Endothelial cell of umbilical vein (primary cell): ENCODE measurements around the gene XRN2. TPM values are rescaled to one million over a fixed set of nuclear protein-coding genes. Genes with fewer than 3 reads are reported as not detected.

ENCODE experiments used
- BruUV-seq: library from RNA; stranded (reverse); fragments of 400-500 nt; replicated peaks from 2 replicates; lab custom pipeline; 2021; lab: Mats Ljungman, UMichigan
- CTCF ChIA-PET: fragments of 300-600, 350-600 bp; sonication (Branson Sonifier 250); formaldehyde crosslinking; loops from one replicate; lab custom pipeline; 2021; ENCODE audit warnings: antibody characterized with exemption, inconsistent platforms; lab: Charles Lee
- POLR2A ChIA-PET: fragments of 300-600, 350-600 bp; sonication (Branson Sonifier 250); formaldehyde crosslinking; loops from one replicate; lab custom pipeline; 2021; ENCODE audit warnings: antibody characterized with exemption, inconsistent platforms; lab: Charles Lee
- DNase-seq: peaks from one replicate; pipeline ENCODE4 v3.0.0-alpha.2; 2011; ENCODE audit warnings: low read depth, low spot score
- FAIRE-seq: peaks from 2 replicates; lab custom pipeline; 2011; peaks lifted over from hg19 to GRCh38; lab: Jason Lieb, UNC
- H2AFZ ChIP-seq: 2 replicates; pipeline ENCODE4 v1.6.0; 2012; ENCODE audit warnings: low read depth, low read length, control low read depth, inconsistent platforms
- H3K27ac ChIP-seq: 2 replicates; pipeline ENCODE4 v1.5.1; 2011; ENCODE audit warnings: low read depth, mild to moderate bottlenecking, control low read depth, low read length, moderate library complexity; ENCODE audit not compliant: insufficient read depth
- H3K27me3 ChIP-seq, 2 experiments: 2 replicates each; pipeline versions ENCODE4 v1.6.0 to v1.6.1; 2011; ENCODE audit warnings: low read length in 2 of 2, mixed read lengths in 1 of 2; ENCODE audit not compliant: control insufficient read depth in 2 of 2, insufficient read depth in 2 of 2
- H3K36me3 ChIP-seq, 2 experiments: 2 replicates in 1 of 2; 3 replicates in 1 of 2; pipeline ENCODE4 v1.5.1; 2011; ENCODE audit warnings: low read length in 2 of 2, mild to moderate bottlenecking in 1 of 2, moderate library complexity in 1 of 2; ENCODE audit not compliant: control insufficient read depth in 2 of 2, insufficient read depth in 2 of 2; ENCODE audit errors: extremely low read depth in 1 of 2
- H3K4me1 ChIP-seq: 3 replicates; pipeline ENCODE4 v1.5.1; 2011; ENCODE audit warnings: mild to moderate bottlenecking, low read length; ENCODE audit not compliant: control insufficient read depth, insufficient read depth; ENCODE audit errors: extremely low read depth
- H3K4me2 ChIP-seq: 2 replicates; pipeline ENCODE4 v1.6.1; 2011; ENCODE audit warnings: low read length, control low read depth, mixed read lengths; ENCODE audit not compliant: insufficient read depth
- H3K4me3 ChIP-seq, 3 experiments: fragments of 200-600 bp in 1 of 3; sonication (generic), shearing (Covaris generic) in 1 of 3; replicated peaks in 1 of 3; 2 replicates each; pipeline ENCODE4 v1.5.1; 2011 to 2016; ENCODE audit warnings: control low read depth in 3 of 3, low read length in 3 of 3, mild to moderate bottlenecking in 2 of 3, inconsistent platforms in 1 of 3, low read depth in 1 of 3, moderate library complexity in 1 of 3; ENCODE audit not compliant: insufficient read depth in 1 of 3
- H3K79me2 ChIP-seq: 2 replicates; pipeline ENCODE4 v1.6.0; 2012; ENCODE audit warnings: low read length, inconsistent platforms; ENCODE audit not compliant: control insufficient read depth, insufficient read depth
- H3K9ac ChIP-seq: replicated peaks from 2 replicates; pipeline ENCODE3; 2011; ENCODE audit warnings: low read length, control low read depth; ENCODE audit not compliant: insufficient read depth; ENCODE audit errors: extremely low read depth
- H3K9me1 ChIP-seq: replicated peaks from 3 replicates; pipeline ENCODE4 v1.6.0; 2011; ENCODE audit warnings: mild to moderate bottlenecking, low read length; ENCODE audit not compliant: control insufficient read depth, insufficient read depth; ENCODE audit errors: extremely low read depth
- H3K9me3 ChIP-seq: replicated peaks from 2 replicates; pipeline ENCODE4 v1.5.1; 2012; ENCODE audit warnings: low read length, inconsistent platforms; ENCODE audit not compliant: control insufficient read depth, insufficient read depth
- H4K20me1 ChIP-seq: replicated peaks from 2 replicates; pipeline ENCODE3; 2011; ENCODE audit warnings: mild to moderate bottlenecking, low read length; ENCODE audit not compliant: control insufficient read depth, insufficient read depth; ENCODE audit errors: extremely low read depth
- CTCF ChIP-seq, 2 donors: IDR thresholded peaks; 1 replicate in 1 of 2; 2 replicates in 1 of 2; pipeline ENCODE4 v1.5.1; 2011; ENCODE audit warnings: low read length in 2 of 2, mild to moderate bottlenecking in 2 of 2, moderate library complexity in 2 of 2, control low read depth in 1 of 2, inconsistent platforms in 1 of 2, low read depth in 1 of 2; ENCODE audit not compliant: insufficient read depth in 1 of 2; ENCODE audit errors: extremely low read depth in 1 of 2
- EZH2 ChIP-seq: IDR thresholded peaks from 2 replicates; pipeline ENCODE4 v1.6.1; 2012; ENCODE audit warnings: borderline replicate concordance, low read depth, mild to moderate bottlenecking, moderate library complexity, low read length, inconsistent platforms; ENCODE audit not compliant: severe bottlenecking
- FOS ChIP-seq: IDR thresholded peaks from 2 replicates; pipeline ENCODE4 v1.6.1; 2011; ENCODE audit warnings: mild to moderate bottlenecking, low read length, moderate library complexity, borderline replicate concordance; ENCODE audit not compliant: insufficient read depth
- GATA2 ChIP-seq: IDR thresholded peaks from 2 replicates; pipeline ENCODE4 v1.7.0; 2011; ENCODE audit warnings: low read depth, mild to moderate bottlenecking, moderate library complexity, mixed read lengths, low read length; ENCODE audit not compliant: insufficient read length, insufficient read depth
- JUN ChIP-seq: IDR thresholded peaks from 2 replicates; pipeline ENCODE4 v1.6.1; 2011; ENCODE audit warnings: borderline replicate concordance, low read depth; ENCODE audit not compliant: insufficient read length, insufficient read depth
- MYC ChIP-seq: IDR thresholded peaks from one replicate; pipeline ENCODE4 v1.6.1; 2011; ENCODE audit warnings: mild to moderate bottlenecking, low read depth, low read length
- POLR2A ChIP-seq: IDR thresholded peaks from 2 replicates; pipeline ENCODE4 v1.6.1; 2012; ENCODE audit warnings: low read depth, mild to moderate bottlenecking, control low read depth, low read length
- POLR2AphosphoS5 ChIP-seq: IDR thresholded peaks from 2 replicates; pipeline ENCODE4 v1.6.1; 2012; ENCODE audit warnings: low read depth, mild to moderate bottlenecking, control low read depth, low read length, moderate library complexity; ENCODE audit not compliant: insufficient read depth
- dilution Hi-C: fragments of 300-500 bp; cut with MboI; formaldehyde crosslinking; loops from one replicate; pipeline ENCODE4 v1.15.0; 2019; ENCODE audit warnings: low sequenced_read_pairs; ENCODE audit not compliant: extremely low pct_ligation_motif_present
- intact Hi-C: fragments of 100-400 bp; cut with micrococcal nuclease; formaldehyde crosslinking; loops from one replicate; pipeline ENCODE4 v1.10.0; 2022
- polyA plus RNA-seq, 4 experiments: library from polyadenylated mRNA; depleted of rRNA in 3 of 4; stranded (reverse) in 3 of 4; unstranded in 1 of 4; fragments of >200 nt; gene quantifications; 2 replicates each; pipeline versions ENCODE4 v1.2.1 to v1.2.3, GENCODE V29; 2011 to 2012; ENCODE audit warnings: missing spikeins in 1 of 4
- total RNA-seq: library from RNA; stranded (reverse); gene quantifications from 2 replicates; pipeline ENCODE4 v1.2.3, GENCODE V29; 2021
- TF ChIP-seq, protein P1 (sequence below): IDR thresholded peaks from 2 replicates; pipeline ENCODE4 v1.6.1; 2011; ENCODE audit not compliant: insufficient read depth, insufficient read length

Gene XRN2
- total and polyA plus RNA-seq, 2 donors (not counting 3 experiments of a cell fraction or from before 2014, with no cell fraction given), result 32.3 to 66.6 TPM

- ChIA-PET POLR2A (no interaction called here), CTCF (no interaction called here)
- no peak overlapping the region for H3K4me2 ChIP-seq
- TF ChIP-seq POLR2AphosphoS5, result no peak
- TF ChIP-seq POLR2A, result no peak
- TF ChIP-seq FOS, result no peak
- no peak for TF ChIP-seq EZH2
- TF ChIP-seq, protein P1, sequence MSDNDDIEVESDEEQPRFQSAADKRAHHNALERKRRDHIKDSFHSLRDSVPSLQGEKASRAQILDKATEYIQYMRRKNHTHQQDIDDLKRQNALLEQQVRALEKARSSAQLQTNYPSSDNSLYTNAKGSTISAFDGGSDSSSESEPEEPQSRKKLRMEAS, result no peak
- TF ChIP-seq CTCF (IDR thresholded peaks at IDR 0.05; ENCODE audit: extremely low read depth in 1 of 2, insufficient read depth in 1 of 2, low read depth in 1 of 2, low read length in 2 of 2), result no peak
- no peak for TF ChIP-seq GATA2
- no peak for TF ChIP-seq MYC
- TF ChIP-seq JUN, result no peak
- no peaks in the 10 kb centered on the region for H3K27me3 ChIP-seq
- H4K20me1 ChIP-seq, result peaks cover 2% of the 10 kb centered on the region
- DNase-seq (no peak), FAIRE-seq (no peak)
- no peaks in the 10 kb centered on the region for H3K9me1 ChIP-seq
- dilution Hi-C loops (no loop called here), intact Hi-C loops (no loop called here)
- no peak overlapping the region for H3K9ac ChIP-seq
- BruUV-seq, result no TSS peak
- H3K36me3 ChIP-seq, result peaks cover 4 to 7% of the 10 kb centered on the region in 2 experiments
- H3K79me2 ChIP-seq, result peaks cover 5% of the 10 kb centered on the region
- no peak overlapping the region for H2AFZ ChIP-seq
- no peak overlapping the region for H3K27ac ChIP-seq
- no peak overlapping the region for H3K4me3 ChIP-seq
- H3K9me3 ChIP-seq, result no peaks in the 10 kb centered on the region
- peaks cover 3% of the 10 kb centered on the region for H3K4me1 ChIP-seq
These were observed 78.5 kb downstream of the XRN2 start for GRCh38 chr20:21381619-21382018.
